Measurements from ENCODE around the gene RWDD3. TPM values are rescaled to one million over a fixed set of nuclear protein-coding genes. Genes with fewer than 3 reads are reported as not detected.
A peak's percentile ranks its signal among the peaks of the same experiment; 100 is the strongest.

Gene RWDD3
- total RNA-seq, 4 donors from 2014 or later: 8.8 to 15.2 (median 11.6) TPM

DNA sequence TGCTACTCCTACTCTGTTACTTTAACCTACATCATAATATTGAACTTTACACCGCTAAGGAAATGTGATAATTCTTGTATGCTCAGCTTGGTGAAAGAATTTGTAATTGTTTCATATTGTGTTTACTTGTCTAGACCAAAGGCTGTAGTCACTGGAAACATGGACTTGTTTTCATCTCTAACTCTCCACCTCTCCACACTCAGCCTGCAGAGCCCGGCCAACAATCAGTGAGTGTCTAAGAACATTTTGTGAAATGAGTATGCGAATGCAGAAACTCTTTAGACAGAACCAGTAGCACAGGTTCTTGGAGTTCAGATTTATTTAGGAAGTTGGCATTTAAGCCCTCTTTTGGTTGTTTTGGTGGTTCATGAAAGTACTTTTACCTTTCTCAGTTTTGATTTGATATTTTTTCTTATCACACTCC lies 3.2 kb upstream of the RWDD3 start:
- Histone ChIP-seq H3K9me3 (no peaks in the 10 kb centered on the region), H3K4me3 (no peak overlapping the region), H3K4me1 (peaks cover 16 to 32% (median 27%) of the 10 kb centered on the region in 4 donors), H3K27me3 (no peaks in the 10 kb centered on the region), H3K27ac (replicated peaks in 1 of 4) (no peak overlapping the region), H3K36me3 (no peaks in the 10 kb centered on the region)
- 90% methylated on average over 3 of the region's 3 CpGs for WGBS
- no peak for TF ChIP-seq EP300 (IDR thresholded peaks at IDR 0.05)
- TF ChIP-seq, protein P1, sequence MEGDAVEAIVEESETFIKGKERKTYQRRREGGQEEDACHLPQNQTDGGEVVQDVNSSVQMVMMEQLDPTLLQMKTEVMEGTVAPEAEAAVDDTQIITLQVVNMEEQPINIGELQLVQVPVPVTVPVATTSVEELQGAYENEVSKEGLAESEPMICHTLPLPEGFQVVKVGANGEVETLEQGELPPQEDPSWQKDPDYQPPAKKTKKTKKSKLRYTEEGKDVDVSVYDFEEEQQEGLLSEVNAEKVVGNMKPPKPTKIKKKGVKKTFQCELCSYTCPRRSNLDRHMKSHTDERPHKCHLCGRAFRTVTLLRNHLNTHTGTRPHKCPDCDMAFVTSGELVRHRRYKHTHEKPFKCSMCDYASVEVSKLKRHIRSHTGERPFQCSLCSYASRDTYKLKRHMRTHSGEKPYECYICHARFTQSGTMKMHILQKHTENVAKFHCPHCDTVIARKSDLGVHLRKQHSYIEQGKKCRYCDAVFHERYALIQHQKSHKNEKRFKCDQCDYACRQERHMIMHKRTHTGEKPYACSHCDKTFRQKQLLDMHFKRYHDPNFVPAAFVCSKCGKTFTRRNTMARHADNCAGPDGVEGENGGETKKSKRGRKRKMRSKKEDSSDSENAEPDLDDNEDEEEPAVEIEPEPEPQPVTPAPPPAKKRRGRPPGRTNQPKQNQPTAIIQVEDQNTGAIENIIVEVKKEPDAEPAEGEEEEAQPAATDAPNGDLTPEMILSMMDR (IDR thresholded peaks at IDR 0.05): no peak
- TF ChIP-seq POLR2AphosphoS5 (IDR thresholded peaks at IDR 0.05): no peak
- no peak for TF ChIP-seq POLR2A (IDR thresholded peaks at IDR 0.05; ENCODE audit: low read depth)
- intact Hi-C loops (cut with DNase I): loop anchor here (5.0 to 10.0 kb wide), 2 partner anchors 158 to 376 kb away; partner anchors contain the start of gene ALG14
- no peak for DNase-seq (ENCODE audit: extremely low spot score)

DNA sequence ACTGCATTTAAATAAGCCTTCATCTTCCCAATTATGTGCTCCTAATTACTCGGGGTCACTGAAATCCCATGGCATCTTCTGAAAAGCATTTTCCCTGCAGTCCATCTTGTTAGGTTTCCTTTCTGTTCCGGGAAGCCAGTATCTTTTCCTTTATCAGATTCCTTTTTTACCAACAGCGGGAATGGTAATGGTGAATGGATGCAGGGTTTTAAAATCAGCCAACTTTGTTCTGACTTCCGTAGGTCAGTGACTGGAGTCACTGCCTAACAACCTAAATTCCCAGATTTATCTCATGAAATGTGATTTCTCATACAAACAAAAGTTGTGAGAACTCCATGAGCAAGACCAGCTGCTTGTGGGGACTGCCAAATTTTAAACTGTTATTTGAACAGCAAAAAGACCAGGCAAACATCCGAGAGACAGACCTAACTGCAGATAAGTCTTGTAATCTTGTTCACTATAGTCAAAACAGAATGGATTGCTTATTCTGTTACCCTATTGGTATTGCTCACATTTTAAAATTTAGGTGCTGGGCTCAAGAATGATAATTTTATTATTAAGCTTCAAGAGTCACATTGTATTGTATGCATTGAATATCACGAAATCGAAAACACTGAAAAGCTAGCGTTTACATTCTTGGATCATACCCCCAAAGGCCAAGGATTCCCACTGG lies 1.2 kb upstream of the RWDD3 start:
- intact Hi-C loops (cut with DNase I): loop anchor here (2.0 to 10.0 kb wide), 3 partner anchors 116 to 378 kb away; partner anchors contain the start of genes ALG14 and TLCD4

DNA sequence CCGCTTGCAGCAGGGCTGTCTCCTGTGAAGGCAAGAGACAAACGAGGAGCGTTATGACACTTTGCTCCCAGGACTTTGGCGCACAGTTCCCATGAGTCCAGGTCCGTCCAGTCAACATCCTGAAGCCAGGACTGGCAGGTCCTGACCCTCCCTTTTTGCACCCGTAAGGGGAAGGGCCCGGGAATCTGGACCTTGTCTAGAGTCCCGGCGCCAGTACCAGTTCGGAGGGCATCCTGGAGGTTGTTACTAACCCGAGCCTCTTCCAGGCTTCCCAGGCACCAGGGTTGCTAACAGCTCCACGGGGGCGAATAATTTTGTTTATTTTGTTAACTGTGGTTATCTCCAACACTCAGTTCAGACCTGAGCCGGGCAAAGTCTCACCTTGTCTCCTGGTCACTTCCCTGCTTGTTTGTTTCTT lies 682 bp upstream of the RWDD3 start:
- no peaks in the 10 kb centered on the region for H3K27me3 ChIP-seq
- intact Hi-C loops (cut with DNase I): loop anchor here (2.0 to 10.0 kb wide), 3 partner anchors 117 to 379 kb away; partner anchors contain the start of genes ALG14 and TLCD4
- DNase-seq (ENCODE audit: extremely low spot score): no peak
- peaks cover 27 to 55% (median 49%) of the 10 kb centered on the region in 4 donors for H3K4me1 ChIP-seq
- TF ChIP-seq EP300 (IDR thresholded peaks at IDR 0.05) (no peak), POLR2A (IDR thresholded peaks at IDR 0.05; ENCODE audit: low read depth) (no peak), POLR2AphosphoS5 (IDR thresholded peaks at IDR 0.05) (no peak)
- TF ChIP-seq, protein P1 (IDR thresholded peaks at IDR 0.05): no peak
- WGBS: 31% methylated on average over 13 of the region's 14 CpGs
- H3K36me3 ChIP-seq: peaks cover 0 to 6% (median 0%) of the 10 kb centered on the region in 4 donors
- H3K9me3 ChIP-seq: no peaks in the 10 kb centered on the region
- H3K27ac ChIP-seq (replicated peaks in 1 of 4): peak overlapping the region; percentile 82 to 92 (median 88)
- H3K4me3 ChIP-seq: peak overlapping the region; percentile 72 to 95 (median 84)

More for the DNA sequence above, 1.2 kb upstream of the RWDD3 start:
- DNase-seq (ENCODE audit: extremely low spot score): no peak
- TF ChIP-seq, protein P1 (IDR thresholded peaks at IDR 0.05): no peak
- TF ChIP-seq EP300 (IDR thresholded peaks at IDR 0.05) (no peak), POLR2AphosphoS5 (IDR thresholded peaks at IDR 0.05) (no peak), POLR2A (IDR thresholded peaks at IDR 0.05; ENCODE audit: low read depth) (no peak)
- peaks cover 27 to 51% (median 46%) of the 10 kb centered on the region in 4 donors for H3K4me1 ChIP-seq
- H3K4me3 ChIP-seq: peak overlapping the region; percentile 72 to 95 (median 84)
- H3K27me3 ChIP-seq: no peaks in the 10 kb centered on the region
- peaks cover 0 to 4% (median 0%) of the 10 kb centered on the region in 4 donors for H3K36me3 ChIP-seq
- no peaks in the 10 kb centered on the region for H3K9me3 ChIP-seq
- 34% methylated on average over 8 of the region's 8 CpGs for WGBS
- H3K27ac ChIP-seq (replicated peaks in 1 of 4): peak overlapping the region; percentile 82 to 92 (median 88)

DNA sequence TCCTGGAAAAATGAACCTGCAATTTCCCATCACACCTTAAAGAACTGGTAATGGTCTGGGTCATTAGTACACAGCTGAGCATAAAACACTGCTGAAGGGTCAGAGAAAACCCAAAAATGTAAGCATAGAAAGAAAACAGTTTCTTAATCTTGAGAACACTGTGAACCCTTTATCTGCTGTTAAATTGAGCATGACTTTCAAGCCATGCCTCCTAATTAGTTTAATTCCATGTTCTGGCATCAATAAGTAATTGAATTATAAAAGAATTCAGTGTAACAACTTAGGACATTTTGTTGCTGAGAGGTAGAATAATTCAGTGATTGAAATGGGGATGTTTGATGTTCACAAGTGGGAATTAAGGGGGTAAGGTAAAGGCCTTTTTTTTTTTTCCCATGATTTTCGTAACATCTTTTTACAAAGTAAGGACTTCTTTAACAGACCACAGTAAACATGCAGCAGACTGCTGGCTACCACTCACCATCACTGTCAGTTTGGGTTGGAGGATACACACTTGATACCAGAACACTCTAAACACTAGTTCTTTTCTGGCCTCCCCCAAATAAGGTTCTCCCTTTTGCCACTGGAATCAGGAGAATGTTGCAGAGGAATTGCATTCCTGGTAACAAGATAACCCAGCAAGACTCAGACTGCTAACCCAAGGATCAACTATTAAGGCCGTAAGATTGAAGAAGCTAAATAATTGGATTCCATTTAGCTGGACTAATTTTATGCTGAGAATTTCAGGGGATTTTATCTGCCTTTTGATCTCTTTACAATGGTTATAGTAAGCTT lies 3.0 kb downstream of the RWDD3 start:
- WGBS: 72% methylated on average over 2 of the region's 2 CpGs
- Histone ChIP-seq H3K27ac (replicated peaks in 1 of 4) (peak overlapping the region in 2 of 4 donors; percentile 21), H3K27me3 (no peaks in the 10 kb centered on the region), H3K36me3 (peaks cover 0 to 23% (median 14%) of the 10 kb centered on the region in 4 donors), H3K4me1 (peaks cover 24 to 54% (median 47%) of the 10 kb centered on the region in 4 donors), H3K9me3 (peaks cover 0 to 3% (median 0%) of the 10 kb centered on the region in 4 donors), H3K4me3 (no peak overlapping the region)
- TF ChIP-seq, protein P1 (IDR thresholded peaks at IDR 0.05): no peak
- TF ChIP-seq EP300 (IDR thresholded peaks at IDR 0.05) (no peak), POLR2A (IDR thresholded peaks at IDR 0.05; ENCODE audit: low read depth) (no peak), POLR2AphosphoS5 (IDR thresholded peaks at IDR 0.05) (no peak)
- intact Hi-C loops (cut with DNase I): loop anchor here (10.0 kb wide), 1 partner anchor 382 kb away; no protein-coding TSS in a partner anchor
- no peak for DNase-seq (ENCODE audit: extremely low spot score)
